ENCODE results near the gene ACVR1B.

Gene ACVR1B

GRCh38 chr12:51954561-51955361 is 3.3 kb downstream of the ACVR1B start:
- peaks cover 14% of the 10 kb centered on the region for H3K4me1 ChIP-seq (ENCODE audit: low read length)
- H3K4me2 ChIP-seq (ENCODE audit: low read depth, low read length), result no peak overlapping the region
- no peaks in the 10 kb centered on the region for H3K79me2 ChIP-seq (ENCODE audit: low read length)

DNA sequence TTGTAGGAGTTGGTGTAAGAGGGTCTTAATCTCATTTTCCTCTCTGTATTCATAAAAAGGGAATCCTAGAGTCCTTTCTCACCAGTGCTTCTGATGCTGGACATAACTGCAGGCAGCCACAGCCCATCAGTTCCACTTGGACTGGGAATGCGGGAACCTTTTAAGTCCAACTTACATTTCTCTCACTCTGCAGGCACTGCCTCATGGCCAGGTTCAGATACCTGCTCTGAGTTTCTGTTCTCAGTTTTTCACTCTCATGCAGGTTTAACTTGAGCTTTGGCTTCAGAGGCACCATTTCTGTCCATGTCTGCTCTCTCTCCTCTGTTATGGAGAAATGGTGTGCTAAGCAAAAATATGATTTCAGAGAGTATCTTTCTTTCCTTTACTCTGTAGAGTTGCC is 4.2 kb downstream of the ACVR1B start:
- H3F3A ChIP-seq (ENCODE audit: insufficient read depth, low read length), result peaks cover 12% of the 10 kb centered on the region; the same call in 1 of the 2 replicates
- no peaks in the 10 kb centered on the region for H4K20me1 ChIP-seq (ENCODE audit: insufficient read depth, low read length)
- no peak overlapping the region for H3K4me3 ChIP-seq (ENCODE audit: low read length)
- peak overlapping the region; percentile 27; the same call in 1 of the 2 replicates for H3K4me2 ChIP-seq (ENCODE audit: low read depth, low read length)
- H3K9me2 ChIP-seq (replicated peaks; ENCODE audit: insufficient read depth, low read length), result no peaks in the 10 kb centered on the region
- H2AFZ ChIP-seq (ENCODE audit: low read length), result no peak overlapping the region
- TF ChIP-seq EZH2phosphoT487 (IDR thresholded peaks at IDR 0.05; ENCODE audit: low read length) (no peak), EZH2 (optimal IDR thresholded peaks at IDR 0.05; ENCODE audit: low read depth, low read length) (no peak)
- TF ChIP-seq, protein P1, sequence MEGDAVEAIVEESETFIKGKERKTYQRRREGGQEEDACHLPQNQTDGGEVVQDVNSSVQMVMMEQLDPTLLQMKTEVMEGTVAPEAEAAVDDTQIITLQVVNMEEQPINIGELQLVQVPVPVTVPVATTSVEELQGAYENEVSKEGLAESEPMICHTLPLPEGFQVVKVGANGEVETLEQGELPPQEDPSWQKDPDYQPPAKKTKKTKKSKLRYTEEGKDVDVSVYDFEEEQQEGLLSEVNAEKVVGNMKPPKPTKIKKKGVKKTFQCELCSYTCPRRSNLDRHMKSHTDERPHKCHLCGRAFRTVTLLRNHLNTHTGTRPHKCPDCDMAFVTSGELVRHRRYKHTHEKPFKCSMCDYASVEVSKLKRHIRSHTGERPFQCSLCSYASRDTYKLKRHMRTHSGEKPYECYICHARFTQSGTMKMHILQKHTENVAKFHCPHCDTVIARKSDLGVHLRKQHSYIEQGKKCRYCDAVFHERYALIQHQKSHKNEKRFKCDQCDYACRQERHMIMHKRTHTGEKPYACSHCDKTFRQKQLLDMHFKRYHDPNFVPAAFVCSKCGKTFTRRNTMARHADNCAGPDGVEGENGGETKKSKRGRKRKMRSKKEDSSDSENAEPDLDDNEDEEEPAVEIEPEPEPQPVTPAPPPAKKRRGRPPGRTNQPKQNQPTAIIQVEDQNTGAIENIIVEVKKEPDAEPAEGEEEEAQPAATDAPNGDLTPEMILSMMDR (IDR thresholded peaks at IDR 0.05; ENCODE audit: low read length), result no peak
- H3K79me2 ChIP-seq (ENCODE audit: low read length), result no peaks in the 10 kb centered on the region
- no peak overlapping the region for H3K9ac ChIP-seq (ENCODE audit: low read length)
- H3K36me3 ChIP-seq (replicated peaks; ENCODE audit: insufficient read depth, low read length), result no peaks in the 10 kb centered on the region
- H3K4me1 ChIP-seq (ENCODE audit: low read length), result peaks cover 14% of the 10 kb centered on the region
- peak; percentile 39 for DNase-seq
- no peak overlapping the region for H3K27ac ChIP-seq (ENCODE audit: low read length)
- H3K27me3 ChIP-seq (replicated peaks; ENCODE audit: insufficient read depth, low read length), result peaks cover 12% of the 10 kb centered on the region
- H3K9me3 ChIP-seq (replicated peaks; ENCODE audit: insufficient read depth, low read length), result no peaks in the 10 kb centered on the region

More at GRCh38 chr12:51954561-51955361, 3.3 kb downstream of the ACVR1B start:
- no peaks in the 10 kb centered on the region for H3K36me3 ChIP-seq (replicated peaks; ENCODE audit: insufficient read depth, low read length)
- peaks cover 12% of the 10 kb centered on the region; the same call in 1 of the 2 replicates for H3F3A ChIP-seq (ENCODE audit: insufficient read depth, low read length)
- H3K27ac ChIP-seq (ENCODE audit: low read length), result no peak overlapping the region
- no peaks in the 10 kb centered on the region for H3K9me3 ChIP-seq (replicated peaks; ENCODE audit: insufficient read depth, low read length)
- no peak overlapping the region for H3K9ac ChIP-seq (ENCODE audit: low read length)
- DNase-seq, result no peak
- peaks cover 22% of the 10 kb centered on the region for H3K27me3 ChIP-seq (replicated peaks; ENCODE audit: insufficient read depth, low read length)
- H3K4me3 ChIP-seq (ENCODE audit: low read length), result no peak overlapping the region
- TF ChIP-seq, protein P1 (IDR thresholded peaks at IDR 0.05; ENCODE audit: low read length), result no peak
- TF ChIP-seq EZH2phosphoT487 (IDR thresholded peaks at IDR 0.05; ENCODE audit: low read length) (no peak), EZH2 (optimal IDR thresholded peaks at IDR 0.05; ENCODE audit: low read depth, low read length) (no peak)
- no peak overlapping the region for H2AFZ ChIP-seq (ENCODE audit: low read length)
- no peaks in the 10 kb centered on the region for H4K20me1 ChIP-seq (ENCODE audit: insufficient read depth, low read length)
- no peaks in the 10 kb centered on the region for H3K9me2 ChIP-seq (replicated peaks; ENCODE audit: insufficient read depth, low read length)

DNA sequence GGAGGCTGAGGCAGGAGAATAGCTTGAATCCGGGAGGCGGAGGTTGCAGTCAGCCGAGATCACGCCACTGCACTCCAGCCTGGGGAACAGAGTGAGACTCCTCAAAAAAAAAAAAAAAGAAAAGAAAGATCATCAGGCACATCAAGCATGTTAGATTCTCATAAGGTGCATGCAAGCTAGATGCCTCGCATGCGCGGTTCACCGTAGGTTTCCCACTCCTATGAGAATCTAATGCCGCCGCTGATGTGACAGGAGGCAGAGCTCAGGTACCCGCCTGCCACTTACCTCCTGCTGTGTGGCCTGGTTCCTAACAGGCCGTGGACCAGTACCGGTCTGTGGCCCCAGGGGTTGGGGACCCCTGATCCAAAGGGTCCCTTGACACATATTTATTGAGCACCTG is 7.0 kb downstream of the ACVR1B start:
- DNase-seq, result no peak
- Histone ChIP-seq H3K4me2 (ENCODE audit: low read depth, low read length) (no peak overlapping the region), H3K9me3 (replicated peaks; ENCODE audit: insufficient read depth, low read length) (no peaks in the 10 kb centered on the region), H3K27me3 (replicated peaks; ENCODE audit: insufficient read depth, low read length) (no peaks in the 10 kb centered on the region), H2AFZ (ENCODE audit: low read length) (no peak overlapping the region), H3K4me1 (ENCODE audit: low read length) (peaks cover 14% of the 10 kb centered on the region), H3K79me2 (ENCODE audit: low read length) (no peaks in the 10 kb centered on the region), H3K9ac (ENCODE audit: low read length) (no peak overlapping the region), H4K20me1 (ENCODE audit: insufficient read depth, low read length) (no peaks in the 10 kb centered on the region), H3F3A (ENCODE audit: insufficient read depth, low read length) (peaks cover 12% of the 10 kb centered on the region; the same call in 1 of the 2 replicates), H3K4me3 (ENCODE audit: low read length) (no peak overlapping the region), H3K27ac (ENCODE audit: low read length) (no peak overlapping the region), H3K36me3 (replicated peaks; ENCODE audit: insufficient read depth, low read length) (no peaks in the 10 kb centered on the region), H3K9me2 (replicated peaks; ENCODE audit: insufficient read depth, low read length) (no peaks in the 10 kb centered on the region)
- no peak for TF ChIP-seq EZH2phosphoT487 (IDR thresholded peaks at IDR 0.05; ENCODE audit: low read length)
- TF ChIP-seq EZH2 (optimal IDR thresholded peaks at IDR 0.05; ENCODE audit: low read depth, low read length), result no peak
- TF ChIP-seq, protein P1 (IDR thresholded peaks at IDR 0.05; ENCODE audit: low read length), result no peak

Data from MM.1S (cell line).